ENCODE measurements around the gene CEBPE.

The CEBPE gene

DNA sequence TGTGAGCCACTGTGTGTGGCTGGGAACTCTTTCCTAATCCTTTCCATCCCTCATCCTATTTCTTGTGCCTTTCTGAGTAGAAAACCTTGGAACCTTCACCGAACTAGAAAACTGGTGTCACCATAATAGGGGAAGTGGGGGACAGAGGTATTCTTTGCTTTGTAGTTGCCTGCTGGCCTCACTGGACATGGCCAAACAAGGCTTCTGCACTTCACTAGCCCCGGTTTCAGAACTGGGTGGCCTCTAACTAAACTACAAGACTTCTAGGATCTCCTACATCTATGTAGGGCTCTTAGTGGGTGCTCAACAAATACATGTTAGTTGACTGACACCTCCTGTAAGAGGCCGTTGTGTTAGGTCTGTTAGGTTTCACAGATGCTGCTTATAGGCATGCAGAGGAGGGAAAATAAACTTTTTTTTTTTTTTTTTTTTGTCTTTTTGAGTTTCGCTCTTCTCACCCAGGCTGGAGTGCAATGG, 13.7 kb downstream of the CEBPE start:
- Mint-ChIP-seq H3K27ac (no peak overlapping the region), H3K27me3 (ENCODE audit: low read depth) (no peaks in the 10 kb centered on the region)

DNA sequence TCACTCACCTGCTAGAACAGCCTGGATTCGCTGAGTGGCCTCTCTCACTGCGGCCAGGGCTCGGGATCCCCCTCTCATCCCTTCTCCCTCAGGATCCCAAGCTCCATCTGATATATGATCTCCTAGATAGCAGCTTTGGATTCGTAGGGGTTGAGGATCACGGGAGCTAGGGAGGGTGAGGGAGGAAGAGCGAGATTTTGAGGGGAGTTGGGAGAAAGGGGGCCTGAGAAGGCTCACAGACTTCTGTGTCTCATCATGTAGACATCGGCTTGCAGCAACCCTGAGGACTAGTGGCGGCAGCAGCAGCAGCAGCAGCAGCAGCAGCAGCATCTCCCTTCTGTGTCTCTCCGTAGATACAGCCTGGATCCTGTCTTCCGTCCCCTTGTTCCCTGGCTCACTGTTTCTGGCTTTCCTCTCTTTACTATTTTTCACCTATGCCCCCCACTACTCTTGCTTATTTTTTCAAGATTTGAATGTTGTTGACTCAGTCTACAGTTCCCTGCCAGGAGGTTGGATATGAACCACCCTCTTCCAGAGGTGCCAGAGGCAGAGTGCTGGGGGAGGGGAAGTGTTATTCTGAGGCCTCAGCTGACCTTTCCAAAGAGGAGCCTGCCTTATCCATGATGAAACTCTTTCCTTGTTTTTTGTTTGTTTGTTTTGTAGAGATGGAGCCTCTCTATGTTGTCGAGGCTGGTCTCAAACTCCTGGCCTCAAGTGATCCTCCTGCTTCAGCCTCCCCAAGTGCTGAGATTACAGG, 14.3 kb downstream of the CEBPE start, which contains the start of gene CIROP:
TSS of gene CIROP (minus strand) at position 399 of the 757 bp plus-strand sequence. CDS start at position 330, 69 bp downstream.
- Mint-ChIP-seq H3K36me3 (ENCODE audit: low read depth) (no peaks in the 10 kb centered on the region), H3K27me3 (ENCODE audit: low read depth) (no peaks in the 10 kb centered on the region), H3K27ac (no peak within 1 kb of the TSS)

More for the DNA sequence above, 13.7 kb downstream of the CEBPE start:
- Mint-ChIP-seq H3K4me3 (no peak overlapping the region), H3K4me1 (ENCODE audit: low read depth) (no peaks in the 10 kb centered on the region), H3K9me3 (no peaks in the 10 kb centered on the region), H3K36me3 (ENCODE audit: low read depth) (no peaks in the 10 kb centered on the region)

GRCh38 chr14:23104070-23104590, 14.9 kb downstream of the CEBPE start:
- no peaks in the 10 kb centered on the region for H3K9me3 Mint-ChIP-seq
- H3K4me1 Mint-ChIP-seq (ENCODE audit: low read depth) = no peaks in the 10 kb centered on the region
- H3K4me3 Mint-ChIP-seq = no peak overlapping the region
- H3K27me3 Mint-ChIP-seq (ENCODE audit: low read depth) = no peaks in the 10 kb centered on the region
- peaks cover 2% of the 10 kb centered on the region for H3K36me3 Mint-ChIP-seq (ENCODE audit: low read depth)
- H3K27ac Mint-ChIP-seq = no peak overlapping the region

More for the DNA sequence above, 14.3 kb downstream of the CEBPE start, which contains the start of gene CIROP:
- H3K4me3 Mint-ChIP-seq = no peak within 1 kb of the TSS
- no peaks in the 10 kb centered on the region for H3K4me1 Mint-ChIP-seq (ENCODE audit: low read depth)
- no peaks in the 10 kb centered on the region for H3K9me3 Mint-ChIP-seq

DNA sequence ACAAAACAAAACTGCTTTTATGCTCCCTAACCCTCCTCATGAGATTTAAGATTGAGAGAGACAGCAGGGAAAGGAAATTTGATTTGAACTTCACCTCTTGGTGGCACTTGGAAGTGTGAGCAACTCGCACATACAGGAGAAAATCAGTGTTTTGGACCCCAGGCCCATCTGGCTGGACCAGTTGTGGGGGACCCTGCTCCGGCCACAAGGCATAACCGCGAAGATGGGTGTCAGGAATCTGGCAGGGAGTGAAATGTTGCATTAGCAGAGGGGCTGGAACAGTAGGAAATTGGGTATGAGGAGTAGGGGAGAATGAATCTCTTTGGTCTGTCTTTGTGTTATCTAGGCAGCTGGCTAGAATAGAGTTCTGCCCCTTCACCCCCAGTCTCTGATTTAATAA, 15.5 kb downstream of the CEBPE start:
- H3K36me3 Mint-ChIP-seq (ENCODE audit: low read depth) = peaks cover 3% of the 10 kb centered on the region

DNA sequence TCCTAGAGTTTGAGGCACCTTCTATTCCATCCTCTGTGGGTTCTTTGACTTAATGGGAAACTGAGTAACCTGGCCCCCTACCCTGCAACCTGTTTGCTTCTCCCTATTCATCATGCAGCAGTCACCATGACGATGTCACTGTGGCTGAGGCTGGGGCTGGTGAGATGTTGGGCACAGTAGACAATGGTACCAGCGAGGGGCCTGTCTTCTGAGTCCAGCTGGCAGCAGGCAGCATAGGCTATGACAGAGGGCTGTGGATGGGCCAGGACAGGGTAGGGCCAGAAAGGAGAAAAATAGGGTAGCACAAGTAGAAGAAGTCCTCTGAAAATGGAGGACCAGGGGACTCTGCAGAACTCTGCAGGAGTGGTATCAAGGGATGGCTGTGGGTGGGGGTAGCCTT, 16.3 kb downstream of the CEBPE start:
- no peaks in the 10 kb centered on the region for H3K27me3 Mint-ChIP-seq (ENCODE audit: low read depth)
- no peak overlapping the region for H3K4me3 Mint-ChIP-seq
- H3K4me1 Mint-ChIP-seq (ENCODE audit: low read depth) = peaks cover under 1% of the 10 kb centered on the region
- no peak overlapping the region for H3K27ac Mint-ChIP-seq
- peaks cover 7% of the 10 kb centered on the region for H3K36me3 Mint-ChIP-seq (ENCODE audit: low read depth)
- H3K9me3 Mint-ChIP-seq = no peaks in the 10 kb centered on the region

More for the DNA sequence above, 15.5 kb downstream of the CEBPE start:
- no peaks in the 10 kb centered on the region for H3K9me3 Mint-ChIP-seq
- no peaks in the 10 kb centered on the region for H3K27me3 Mint-ChIP-seq (ENCODE audit: low read depth)
- H3K4me3 Mint-ChIP-seq = no peak overlapping the region
- H3K4me1 Mint-ChIP-seq (ENCODE audit: low read depth) = no peaks in the 10 kb centered on the region
- no peak overlapping the region for H3K27ac Mint-ChIP-seq

GRCh38 chr14:23101986-23102625, 16.9 kb downstream of the CEBPE start:
- Mint-ChIP-seq H3K27me3 (ENCODE audit: low read depth) (no peaks in the 10 kb centered on the region), H3K27ac (no peak overlapping the region), H3K9me3 (no peaks in the 10 kb centered on the region), H3K36me3 (ENCODE audit: low read depth) (peaks cover 8% of the 10 kb centered on the region), H3K4me1 (ENCODE audit: low read depth) (peaks cover 7% of the 10 kb centered on the region), H3K4me3 (no peak overlapping the region)

- no peaks in the 10 kb centered on the region for H3K27me3 Mint-ChIP-seq (ENCODE audit: low read depth)
- no peak overlapping the region for H3K4me3 Mint-ChIP-seq
- H3K27ac Mint-ChIP-seq = no peak overlapping the region
- H3K4me1 Mint-ChIP-seq (ENCODE audit: low read depth) = peaks cover 14% of the 10 kb centered on the region
- H3K36me3 Mint-ChIP-seq (ENCODE audit: low read depth) = peaks cover 11% of the 10 kb centered on the region
- H3K9me3 Mint-ChIP-seq = no peaks in the 10 kb centered on the region
These were observed 17.7 kb downstream of the CEBPE start for GRCh38 chr14:23101213-23101970.

- peaks cover 14% of the 10 kb centered on the region for H3K4me1 Mint-ChIP-seq (ENCODE audit: low read depth)
These were observed 19.7 kb downstream of the CEBPE start for GRCh38 chr14:23099212-23099861.

GRCh38 chr14:23097786-23098185, 21.3 kb downstream of the CEBPE start:
- Mint-ChIP-seq H3K27me3 (ENCODE audit: low read depth) (no peaks in the 10 kb centered on the region), H3K36me3 (ENCODE audit: low read depth) (peaks cover 14% of the 10 kb centered on the region), H3K27ac (no peak overlapping the region), H3K4me1 (ENCODE audit: low read depth) (peaks cover 19% of the 10 kb centered on the region), H3K4me3 (peak overlapping the region; percentile 80), H3K9me3 (no peaks in the 10 kb centered on the region)

More at GRCh38 chr14:23099212-23099861, 19.7 kb downstream of the CEBPE start:
- Mint-ChIP-seq H3K27me3 (ENCODE audit: low read depth) (no peaks in the 10 kb centered on the region), H3K4me3 (no peak overlapping the region), H3K27ac (no peak overlapping the region), H3K36me3 (ENCODE audit: low read depth) (peaks cover 11% of the 10 kb centered on the region), H3K9me3 (no peaks in the 10 kb centered on the region)

DNA sequence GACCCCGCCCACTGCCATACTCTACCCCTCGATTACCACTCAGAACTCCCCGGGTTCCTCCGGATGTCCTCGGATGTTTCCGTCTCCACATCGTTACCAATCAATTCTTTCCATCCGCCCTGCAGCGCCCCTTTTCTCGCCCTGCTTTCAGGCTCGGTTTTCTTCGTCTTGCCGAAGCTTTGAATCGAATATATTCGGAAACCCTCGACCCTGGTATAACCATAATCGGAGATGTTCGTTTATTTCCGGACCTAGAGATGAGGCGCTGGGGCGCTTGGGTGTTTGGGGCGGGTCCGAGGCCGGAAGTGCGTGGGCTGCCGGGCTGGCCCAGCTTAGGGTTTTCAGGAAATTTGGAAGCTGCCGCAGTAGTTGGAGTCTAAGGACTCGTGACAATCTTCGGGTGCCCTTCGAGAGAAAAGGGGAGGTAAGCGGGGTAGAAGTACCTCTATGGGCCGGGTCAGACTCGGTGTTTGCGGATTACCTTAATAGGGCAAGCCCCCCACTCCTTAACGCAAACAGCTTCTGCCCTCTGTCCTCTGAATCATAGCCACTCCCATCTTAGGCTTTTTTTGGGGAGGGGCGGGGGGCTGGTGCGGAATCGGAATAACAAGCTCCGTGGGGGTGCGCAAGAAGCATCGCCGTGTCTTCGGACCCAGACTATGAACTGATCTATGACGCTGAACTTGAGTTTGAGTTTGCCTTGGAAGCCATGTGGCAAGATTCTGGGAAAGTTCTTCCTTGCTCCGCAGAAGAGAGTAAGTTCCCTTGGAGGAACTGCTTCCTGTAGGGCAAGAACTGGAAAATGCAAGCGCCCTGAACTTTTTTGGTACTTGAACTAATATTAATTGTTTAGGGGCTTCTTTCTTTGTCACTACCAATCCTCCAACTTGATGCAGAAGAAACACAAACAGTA, 23.6 kb downstream of the CEBPE start, which contains the start of gene C14orf119:
TSS of gene C14orf119 (plus strand) at position 310 of the 913 bp plus-strand sequence. CDS start 2,154 bp downstream, outside the sequence.
- H3K27ac Mint-ChIP-seq = no peak within 1 kb of the TSS
- H3K27me3 Mint-ChIP-seq (ENCODE audit: low read depth) = no peaks in the 10 kb centered on the region
- H3K4me1 Mint-ChIP-seq (ENCODE audit: low read depth) = peaks cover 25% of the 10 kb centered on the region
- no peak within 1 kb of the TSS for H3K4me3 Mint-ChIP-seq
- no peaks in the 10 kb centered on the region for H3K9me3 Mint-ChIP-seq
- H3K36me3 Mint-ChIP-seq (ENCODE audit: low read depth) = peaks cover 21% of the 10 kb centered on the region

- peaks cover 25% of the 10 kb centered on the region for H3K4me1 Mint-ChIP-seq (ENCODE audit: low read depth)
- H3K36me3 Mint-ChIP-seq (ENCODE audit: low read depth) = peaks cover 27% of the 10 kb centered on the region
These were observed 24.3 kb downstream of the CEBPE start, which contains the start of gene ACIN1 for GRCh38 chr14:23094666-23095195. TSS of gene ACIN1 (minus strand) at chr14:23095136. CDS start at chr14:23095112, 24 bp downstream.

DNA sequence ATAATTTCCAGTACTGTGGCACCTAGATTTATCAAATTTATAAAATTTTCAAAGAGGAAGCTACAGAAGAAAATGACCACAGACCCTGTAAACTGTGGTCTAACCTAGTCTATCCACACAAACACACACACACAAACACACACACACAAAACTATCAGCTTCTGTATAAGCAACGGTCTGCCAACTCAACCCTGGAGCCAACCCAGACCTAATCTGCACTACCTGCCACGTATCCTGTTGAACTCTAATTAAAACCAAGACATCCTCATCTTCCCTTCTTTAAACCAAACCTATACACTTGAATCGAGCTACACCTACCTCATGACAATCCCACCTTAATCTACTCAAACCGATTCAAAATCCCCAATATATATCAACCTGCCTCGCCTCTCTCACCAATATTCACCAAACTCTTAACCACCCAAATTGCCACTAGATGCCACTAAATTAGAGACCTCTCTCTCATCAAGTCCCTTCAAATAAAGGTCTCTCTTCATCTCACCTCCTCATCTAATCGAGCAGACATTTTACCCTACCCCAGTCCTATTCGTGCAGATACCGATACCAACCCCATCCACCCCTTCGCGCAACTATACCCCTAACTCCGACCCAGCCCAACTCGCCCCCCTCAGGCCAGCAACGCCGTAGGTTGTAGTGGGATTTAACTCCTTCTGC, 24.9 kb downstream of the CEBPE start:
- Mint-ChIP-seq H3K4me3 (no peak overlapping the region), H3K27ac (no peak overlapping the region), H3K36me3 (ENCODE audit: low read depth) (peaks cover 31% of the 10 kb centered on the region), H3K27me3 (ENCODE audit: low read depth) (no peaks in the 10 kb centered on the region), H3K4me1 (ENCODE audit: low read depth) (peaks cover 25% of the 10 kb centered on the region), H3K9me3 (no peaks in the 10 kb centered on the region)

More at GRCh38 chr14:23094666-23095195, 24.3 kb downstream of the CEBPE start, which contains the start of gene ACIN1:
- Mint-ChIP-seq H3K27me3 (ENCODE audit: low read depth) (no peaks in the 10 kb centered on the region), H3K4me3 (no peak within 1 kb of the TSS), H3K9me3 (no peaks in the 10 kb centered on the region), H3K27ac (no peak within 1 kb of the TSS)

All from T-helper 1 cell treated with Interleukin-12 subunit alpha and Interleukin-12 subunit beta and Interleukin-4 antibody, amounts not matched to agents 30 μg/mL and 1 μg/mL, for 36 hours (primary cell).